ENCODE results near the gene PKLR.

The PKLR gene

GRCh38 chr1:155278689-155279160 is 22.5 kb downstream of the PKLR start:
- TF ChIP-seq, protein P1, sequence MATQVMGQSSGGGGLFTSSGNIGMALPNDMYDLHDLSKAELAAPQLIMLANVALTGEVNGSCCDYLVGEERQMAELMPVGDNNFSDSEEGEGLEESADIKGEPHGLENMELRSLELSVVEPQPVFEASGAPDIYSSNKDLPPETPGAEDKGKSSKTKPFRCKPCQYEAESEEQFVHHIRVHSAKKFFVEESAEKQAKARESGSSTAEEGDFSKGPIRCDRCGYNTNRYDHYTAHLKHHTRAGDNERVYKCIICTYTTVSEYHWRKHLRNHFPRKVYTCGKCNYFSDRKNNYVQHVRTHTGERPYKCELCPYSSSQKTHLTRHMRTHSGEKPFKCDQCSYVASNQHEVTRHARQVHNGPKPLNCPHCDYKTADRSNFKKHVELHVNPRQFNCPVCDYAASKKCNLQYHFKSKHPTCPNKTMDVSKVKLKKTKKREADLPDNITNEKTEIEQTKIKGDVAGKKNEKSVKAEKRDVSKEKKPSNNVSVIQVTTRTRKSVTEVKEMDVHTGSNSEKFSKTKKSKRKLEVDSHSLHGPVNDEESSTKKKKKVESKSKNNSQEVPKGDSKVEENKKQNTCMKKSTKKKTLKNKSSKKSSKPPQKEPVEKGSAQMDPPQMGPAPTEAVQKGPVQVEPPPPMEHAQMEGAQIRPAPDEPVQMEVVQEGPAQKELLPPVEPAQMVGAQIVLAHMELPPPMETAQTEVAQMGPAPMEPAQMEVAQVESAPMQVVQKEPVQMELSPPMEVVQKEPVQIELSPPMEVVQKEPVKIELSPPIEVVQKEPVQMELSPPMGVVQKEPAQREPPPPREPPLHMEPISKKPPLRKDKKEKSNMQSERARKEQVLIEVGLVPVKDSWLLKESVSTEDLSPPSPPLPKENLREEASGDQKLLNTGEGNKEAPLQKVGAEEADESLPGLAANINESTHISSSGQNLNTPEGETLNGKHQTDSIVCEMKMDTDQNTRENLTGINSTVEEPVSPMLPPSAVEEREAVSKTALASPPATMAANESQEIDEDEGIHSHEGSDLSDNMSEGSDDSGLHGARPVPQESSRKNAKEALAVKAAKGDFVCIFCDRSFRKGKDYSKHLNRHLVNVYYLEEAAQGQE (IDR thresholded peaks at IDR 0.05; ENCODE audit: insufficient read depth in 1 of 2, low read depth in 2 of 2, low read length in 2 of 2), result no peak

DNA sequence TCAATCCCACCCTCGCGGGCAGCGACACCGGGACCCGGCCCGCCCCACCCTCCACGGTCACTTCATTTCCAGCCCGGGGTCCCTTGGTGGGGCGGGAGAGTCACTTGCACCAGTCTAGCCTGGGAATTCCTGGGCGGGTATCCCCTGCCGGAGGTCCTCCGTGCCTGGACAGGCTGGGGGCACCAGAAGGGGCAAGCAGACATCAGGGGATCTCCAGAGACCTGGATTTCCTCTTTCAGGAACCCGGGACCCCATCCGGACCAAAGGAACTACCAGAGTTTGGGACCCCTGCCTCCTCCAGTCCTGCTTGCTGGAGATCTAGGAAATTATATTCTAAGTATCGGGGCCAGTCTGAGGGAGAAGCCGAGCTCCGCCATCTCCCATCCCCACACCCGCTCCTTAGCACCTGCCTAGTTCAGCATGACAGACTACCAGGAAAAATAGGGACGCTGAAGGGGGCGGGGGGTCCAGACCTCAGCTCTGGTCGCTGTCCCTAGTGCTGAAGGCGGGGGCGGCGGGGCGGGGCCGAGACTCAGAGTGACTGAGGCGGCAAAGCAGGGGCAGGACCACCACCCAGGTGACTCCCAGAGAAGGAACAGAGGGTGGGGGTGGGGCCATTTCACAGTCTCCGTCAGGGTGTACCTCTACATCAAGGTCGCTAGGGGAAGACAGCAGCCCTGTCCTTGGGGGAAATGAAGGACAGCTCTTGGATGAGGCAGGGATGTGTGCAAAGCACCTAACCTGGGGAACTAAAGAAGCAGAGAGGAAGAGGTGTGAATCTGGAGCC is 23.1 kb downstream of the PKLR start:
- TF ChIP-seq SIN3A (IDR thresholded peaks at IDR 0.05; ENCODE audit: borderline replicate concordance, insufficient read depth, low read length) (peak; percentile 82; the same call in 1 of the 2 replicates), FOXP2 (optimal IDR thresholded peaks at IDR 0.05; ENCODE audit: borderline replicate concordance, extremely low read depth, extremely low read length, insufficient read depth) (no peak)
- TF ChIP-seq, protein P1 (IDR thresholded peaks at IDR 0.05; ENCODE audit: insufficient read depth in 1 of 2, low read depth in 2 of 2, low read length in 2 of 2), result peak; percentile 91 to 96

- TF ChIP-seq TAF1 (IDR thresholded peaks at IDR 0.05; ENCODE audit: borderline replicate concordance, insufficient read depth, low read length), result no peak
- TF ChIP-seq, protein P1 (IDR thresholded peaks at IDR 0.05; ENCODE audit: insufficient read depth in 1 of 2, low read depth in 2 of 2, low read length in 2 of 2), result peak in 1 of 2 experiments; percentile 59; a peak in 2 of 4 replicates
- TF ChIP-seq SIN3A (IDR thresholded peaks at IDR 0.05; ENCODE audit: borderline replicate concordance, insufficient read depth, low read length), result 0 out of 2 replicates have a peak, but pooled peaks have one; percentile 26
- TF ChIP-seq POLR2AphosphoS5 (IDR thresholded peaks at IDR 0.05; ENCODE audit: low read depth, low read length), result no peak
- TF ChIP-seq FOXP2 (optimal IDR thresholded peaks at IDR 0.05; ENCODE audit: borderline replicate concordance, extremely low read depth, extremely low read length, insufficient read depth), result peak; percentile 42
Measured at GRCh38 chr1:155277070-155277901, 24.0 kb downstream of the PKLR start, which contains the start of gene HCN3. HCN3 (plus strand) TSS chr1:155277463; CDS start chr1:155277591, 128 bp downstream.

GRCh38 chr1:155273343-155274245 is 27.6 kb downstream of the PKLR start, which contains the start of gene CLK2:
CLK2 (minus strand) TSS chr1:155273504; CDS start chr1:155270977, 2,527 bp downstream.
- TF ChIP-seq FOXP2 (optimal IDR thresholded peaks at IDR 0.05; ENCODE audit: borderline replicate concordance, extremely low read depth, extremely low read length, insufficient read depth) (peak; percentile 96), TAF1 (IDR thresholded peaks at IDR 0.05; ENCODE audit: borderline replicate concordance, insufficient read depth, low read length) (peak; percentile 67), POLR2AphosphoS5 (IDR thresholded peaks at IDR 0.05; ENCODE audit: low read depth, low read length) (peak; percentile 84), SIN3A (IDR thresholded peaks at IDR 0.05; ENCODE audit: borderline replicate concordance, insufficient read depth, low read length) (peak; percentile 84; the same call in 1 of the 2 replicates)
- TF ChIP-seq, protein P1 (IDR thresholded peaks at IDR 0.05; ENCODE audit: insufficient read depth in 1 of 2, low read depth in 2 of 2, low read length in 2 of 2), result peak in 1 of 2 experiments; percentile 11; a peak in 1 of 4 replicates

Data from PFSK-1 (cell line).